H1 (cell line): ENCODE data around the gene MMP28. TPM values are rescaled to one million over a fixed set of nuclear protein-coding genes. Genes with fewer than 3 reads are reported as not detected.

ENCODE experiments used
- CTCF ChIA-PET: fragments of 300-600 bp; sonication (Branson Sonifier 250); formaldehyde crosslinking; loops from one replicate; lab custom pipeline; 2021; ENCODE audit not compliant: partially characterized antibody; lab: Charles Lee
- POLR2A ChIA-PET: fragments of 300-600 bp; sonication (Branson Sonifier 250); formaldehyde crosslinking; loops from one replicate; lab custom pipeline; 2021; ENCODE audit warnings: inconsistent platforms; ENCODE audit not compliant: partially characterized antibody; lab: Charles Lee
- DNase-seq, 2 experiments: peaks; one replicate each; pipeline versions ENCODE4 v3.0.0 to v3.0.0-alpha.2; 2010 to 2022; ENCODE audit warnings: low spot score in 2 of 2, low read depth in 1 of 2, mixed read lengths in 1 of 2
- FAIRE-seq: peaks from 2 replicates; lab custom pipeline; 2011; peaks lifted over from hg19 to GRCh38; lab: Jason Lieb, UNC
- H2AFZ ChIP-seq: 2 replicates; pipeline ENCODE4 v1.8.1; 2012; ENCODE audit warnings: low read length, inconsistent platforms
- H2AK5ac ChIP-seq: 2 replicates; pipeline ENCODE4 v1.6.1; 2013; ENCODE audit warnings: low read depth, low read length
- H2BK120ac ChIP-seq: replicated peaks from 2 replicates; pipeline ENCODE3; 2013; ENCODE audit warnings: low read depth, low read length, inconsistent platforms
- H2BK12ac ChIP-seq: 2 replicates; pipeline ENCODE4 v1.6.1; 2013; ENCODE audit warnings: low read depth, low read length
- H2BK15ac ChIP-seq: 2 replicates; pipeline ENCODE4 v1.6.1; 2013; ENCODE audit warnings: low read length
- H2BK20ac ChIP-seq: 2 replicates; pipeline ENCODE4 v1.6.1; 2013; ENCODE audit warnings: low read length
- H2BK5ac ChIP-seq: 2 replicates; pipeline ENCODE4 v1.6.1; 2013; ENCODE audit warnings: low read depth, low read length
- H3K14ac ChIP-seq: 2 replicates; pipeline ENCODE4 v1.6.1; 2013; ENCODE audit warnings: inconsistent platforms; ENCODE audit not compliant: insufficient read length
- H3K18ac ChIP-seq: 2 replicates; pipeline ENCODE4 v1.6.1; 2013; ENCODE audit warnings: low read length; ENCODE audit errors: extremely low read depth
- H3K23ac ChIP-seq: 2 replicates; pipeline ENCODE4 v1.6.1; 2013; ENCODE audit warnings: inconsistent platforms; ENCODE audit not compliant: insufficient read length
- H3K23me2 ChIP-seq: 2 replicates; pipeline ENCODE4 v1.6.1; 2013; ENCODE audit warnings: low read depth, low read length
- H3K27ac ChIP-seq: 2 replicates; pipeline ENCODE4 v1.6.1; 2011; ENCODE audit warnings: low read depth, low read length, inconsistent platforms
- H3K27me3 ChIP-seq, 4 experiments: replicated peaks in 1 of 4; 1 replicate in 1 of 4; 2 replicates in 3 of 4; pipeline versions ENCODE4 v1.6.1 to v1.8.1; 2011 to 2013; ENCODE audit warnings: low read length in 3 of 4, mild to moderate bottlenecking in 3 of 4, inconsistent platforms in 2 of 4, mixed read lengths in 2 of 4, moderate library complexity in 1 of 4; ENCODE audit not compliant: control insufficient read depth in 3 of 4, insufficient read depth in 3 of 4; ENCODE audit errors: extremely low read depth in 1 of 4
- H3K36me3 ChIP-seq, 4 experiments: 2 replicates each; pipeline versions ENCODE4 v1.6.1 to v1.8.1; 2011 to 2013; ENCODE audit warnings: mild to moderate bottlenecking in 4 of 4, low read length in 3 of 4, moderate library complexity in 2 of 4, control low read depth in 1 of 4, inconsistent platforms in 1 of 4; ENCODE audit not compliant: insufficient read depth in 4 of 4, control insufficient read depth in 2 of 4
- H3K4ac ChIP-seq: replicated peaks from 2 replicates; pipeline ENCODE3; 2013; ENCODE audit warnings: low read length, low read depth, mixed read lengths, inconsistent platforms; ENCODE audit not compliant: insufficient read length
- H3K4me1 ChIP-seq, 4 experiments: replicated peaks in 1 of 4; 1 replicate in 1 of 4; 2 replicates in 3 of 4; pipeline versions ENCODE4 v1.6.1 to v1.8.1; 2011 to 2013; ENCODE audit warnings: low read length in 3 of 4, inconsistent platforms in 2 of 4, mixed read lengths in 1 of 4; ENCODE audit not compliant: insufficient read depth in 4 of 4, control insufficient read depth in 3 of 4
- H3K4me2 ChIP-seq, 2 experiments: 2 replicates each; pipeline versions ENCODE4 v1.6.1 to v1.8.1; 2011 to 2013; ENCODE audit warnings: low read depth in 2 of 2, low read length in 2 of 2, control low read depth in 1 of 2, inconsistent platforms in 1 of 2, mild to moderate bottlenecking in 1 of 2; ENCODE audit not compliant: insufficient read depth in 1 of 2
- H3K4me3 ChIP-seq, 4 experiments: fragments of 200-600, 300-600 bp in 1 of 4; sonication (generic), shearing (Covaris generic), sonication (Bioruptor Twin) in 1 of 4; 2 replicates each; pipeline versions ENCODE4 v1.5.1 to v1.8.1; 2011 to 2016; ENCODE audit warnings: low read length in 4 of 4, low read depth in 3 of 4, control low read depth in 2 of 4, inconsistent platforms in 2 of 4, mild to moderate bottlenecking in 2 of 4, mixed read lengths in 1 of 4, moderate library complexity in 1 of 4; ENCODE audit not compliant: insufficient read depth in 2 of 4; ENCODE audit errors: extremely low read depth in 1 of 4
- H3K56ac ChIP-seq: replicated peaks from 2 replicates; pipeline ENCODE3; 2013; ENCODE audit warnings: low read depth, mild to moderate bottlenecking, mixed read lengths, low read length, inconsistent platforms; ENCODE audit not compliant: insufficient read length
- H3K79me1 ChIP-seq: 2 replicates; pipeline ENCODE4 v1.6.1; 2013; ENCODE audit warnings: low read depth, low read length, control low read depth
- H3K79me2 ChIP-seq, 2 experiments: 2 replicates each; pipeline versions ENCODE4 v1.6.1 to v1.8.1; 2012 to 2013; ENCODE audit warnings: low read length in 2 of 2, mild to moderate bottlenecking in 2 of 2, inconsistent platforms in 1 of 2; ENCODE audit not compliant: insufficient read depth in 2 of 2, control insufficient read depth in 1 of 2
- H3K9ac ChIP-seq, 4 experiments: replicated peaks in 1 of 4; 1 replicate in 1 of 4; 2 replicates in 3 of 4; pipeline versions ENCODE4 v1.6.1 to v1.8.1; 2011 to 2013; ENCODE audit warnings: low read depth in 3 of 4, low read length in 3 of 4, control low read depth in 2 of 4, mild to moderate bottlenecking in 2 of 4, moderate library complexity in 2 of 4, inconsistent platforms in 1 of 4; ENCODE audit errors: extremely low read depth in 1 of 4
- H3K9me3 ChIP-seq, 2 experiments: 2 replicates each; pipeline versions ENCODE4 v1.6.1 to v1.8.1; 2012 to 2013; ENCODE audit warnings: mild to moderate bottlenecking in 2 of 2, moderate library complexity in 2 of 2, control low read depth in 1 of 2, inconsistent platforms in 1 of 2, low read depth in 1 of 2, low read length in 1 of 2, mixed read lengths in 1 of 2; ENCODE audit not compliant: insufficient read depth in 2 of 2
- H4K20me1 ChIP-seq, 2 experiments: replicated peaks in 1 of 2; 2 replicates each; pipeline versions ENCODE3 to v1.8.1; 2011 to 2013; ENCODE audit warnings: inconsistent platforms in 2 of 2, low read length in 2 of 2, mild to moderate bottlenecking in 1 of 2; ENCODE audit not compliant: insufficient read depth in 2 of 2, control insufficient read depth in 1 of 2
- H4K5ac ChIP-seq: 2 replicates; pipeline ENCODE4 v1.6.1; 2013; ENCODE audit warnings: low read length, low read depth, mixed read lengths, inconsistent platforms; ENCODE audit not compliant: insufficient read length
- H4K8ac ChIP-seq: 2 replicates; pipeline ENCODE4 v1.8.0; 2013; ENCODE audit warnings: mild to moderate bottlenecking, moderate library complexity, low read length, inconsistent platforms; ENCODE audit not compliant: insufficient read depth; ENCODE audit errors: extremely low read depth
- H4K91ac ChIP-seq: replicated peaks from 2 replicates; pipeline ENCODE3; 2013; ENCODE audit warnings: low read length, mixed read lengths, inconsistent platforms; ENCODE audit not compliant: insufficient read length
- CHD1 ChIP-seq: IDR thresholded peaks from 2 replicates; pipeline ENCODE4 v1.6.1; 2012; ENCODE audit warnings: low read depth, low read length, improper control_type of control experiment
- FOSL1 ChIP-seq: IDR thresholded peaks from 2 replicates; pipeline ENCODE4 v1.6.1; 2011; ENCODE audit warnings: mild to moderate bottlenecking, low read depth, low read length, moderate library complexity; ENCODE audit not compliant: insufficient read depth
- POU5F1 ChIP-seq: IDR thresholded peaks from 2 replicates; pipeline ENCODE4 v1.6.1; 2011; ENCODE audit warnings: low read depth, mild to moderate bottlenecking, low read length, moderate library complexity
- RFX5 ChIP-seq: IDR thresholded peaks from 2 replicates; pipeline ENCODE4 v1.6.1; 2011; ENCODE audit warnings: low read depth, low read length, improper control_type of control experiment, borderline replicate concordance
- SRF ChIP-seq: IDR thresholded peaks from 2 replicates; pipeline ENCODE4 v1.6.1; 2011; ENCODE audit warnings: mild to moderate bottlenecking, low read depth, low read length, moderate library complexity
- SUZ12 ChIP-seq: fragments of 200-600 bp; sonication (generic); IDR thresholded peaks from 2 replicates; pipeline ENCODE4 v1.6.1; 2012; ENCODE audit warnings: mild to moderate bottlenecking, inconsistent platforms, low read length, moderate library complexity, mixed read lengths
- TAF1 ChIP-seq: IDR thresholded peaks from 2 replicates; pipeline ENCODE4 v1.6.1; 2011; ENCODE audit warnings: mild to moderate bottlenecking, low read depth, low read length
- TAF7 ChIP-seq: optimal IDR thresholded peaks from 2 replicates; pipeline ENCODE3; 2011; ENCODE audit warnings: low read depth, mild to moderate bottlenecking, inconsistent platforms, low read length, moderate library complexity, borderline replicate concordance
- ZNF274 ChIP-seq: IDR thresholded peaks from 2 replicates; pipeline ENCODE4 v1.7.0; 2012; ENCODE audit warnings: low read length, borderline replicate concordance; ENCODE audit errors: extremely low read depth
- WGBS, 2 experiments: shearing (Covaris generic) in 1 of 2; methylation state at CpG; one replicate each; pipeline versions ENCODE4 v1.1.6 to v1.1.7; 2013 to 2015; ENCODE audit warnings: low lambda C conversion rate in 2 of 2, mixed read lengths in 2 of 2, inconsistent platforms in 1 of 2, low coverage in 1 of 2, missing lambda C conversion rate in 1 of 2; ENCODE audit not compliant: insufficient replicate concordance in 2 of 2, insufficient coverage in 1 of 2, insufficient read length in 1 of 2; ENCODE audit errors: extremely low coverage in 1 of 2, missing lambda C conversion rate in 1 of 2; 5-methylcytosine and 5-hydroxymethylcytosine counted together
- polyA plus RNA-seq, 7 experiments: library from polyadenylated mRNA; depleted of rRNA in 3 of 7; stranded (reverse) in 5 of 7; unstranded in 2 of 7; fragments of >200 nt in 5 of 7; fragments of 200-250 nt in 2 of 7; gene quantifications; 1 replicate in 5 of 7; 2 replicates in 1 of 7; 4 replicates in 1 of 7; pipeline versions ENCODE4 v1.2.1 to v1.2.3, GENCODE V29; 2011 to 2013; ENCODE audit warnings: missing spikeins in 2 of 7, mixed read lengths in 2 of 7
- total RNA-seq: library from RNA; stranded (reverse); fragmentation: NEBNext Ultra II Directional; extraction: Animal tissue kit (Norgen Biotek cat#: 25700); gene quantifications from 2 replicates; pipeline ENCODE4 v1.2.1, GENCODE V29; 2021
- TF ChIP-seq, protein P1 (sequence below): IDR thresholded peaks from 2 replicates; pipeline ENCODE4 v1.6.1; 2012; ENCODE audit warnings: inconsistent platforms

Gene MMP28
- total and polyA plus RNA-seq, 2 of the 8 experiments (the other 6 are each of a cell fraction or from before 2014, with no cell fraction given): not detected

DNA sequence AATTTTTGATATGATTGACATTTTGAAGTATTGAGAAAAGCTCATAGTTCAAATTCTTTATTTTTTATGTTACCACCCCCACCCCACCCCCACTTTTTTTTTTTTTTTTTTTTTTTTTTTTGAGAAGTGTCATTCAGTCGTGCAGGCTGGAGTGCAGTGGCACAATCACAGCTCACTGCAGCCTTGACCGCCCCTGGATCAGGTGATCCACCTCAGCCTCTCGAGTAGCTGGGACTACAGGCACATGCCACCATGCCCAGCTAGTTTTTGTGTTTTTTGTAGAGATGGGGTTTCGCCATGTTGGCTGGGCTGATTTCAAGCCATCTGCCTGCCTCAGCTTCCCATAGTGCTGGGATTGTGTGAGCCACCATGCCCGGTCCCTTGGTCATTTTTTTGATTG is 21.3 kb upstream of the MMP28 start:
- Histone ChIP-seq H3K56ac (no peak overlapping the region), H2BK20ac (no peak overlapping the region)

More for the DNA sequence above, 21.3 kb upstream of the MMP28 start:
- no peak overlapping the region for H2AK5ac ChIP-seq
- TF ChIP-seq SUZ12 (no peak), SRF (no peak), CHD1 (no peak), TAF1 (no peak), TAF7 (no peak), POU5F1 (no peak), FOSL1 (no peak), ZNF274 (no peak), RFX5 (no peak)
- TF ChIP-seq, protein P1, sequence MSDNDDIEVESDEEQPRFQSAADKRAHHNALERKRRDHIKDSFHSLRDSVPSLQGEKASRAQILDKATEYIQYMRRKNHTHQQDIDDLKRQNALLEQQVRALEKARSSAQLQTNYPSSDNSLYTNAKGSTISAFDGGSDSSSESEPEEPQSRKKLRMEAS: no peak
- TF ChIP-seq, all 59 proteins: peak for 0
- no peak overlapping the region for H3K27ac ChIP-seq
- no peak overlapping the region for H2BK5ac ChIP-seq
- ChIA-PET CTCF (interaction anchor here (0.6 to 3.8 kb wide), 7 partner anchors 12 to 225 kb away, joined by 3 to 21 read pairs (median 3); no protein-coding TSS in a partner anchor), POLR2A (interaction anchor here (0.6 to 1.3 kb wide), 5 partner anchors 9 to 237 kb away, joined by 3 to 4 read pairs (median 3); no protein-coding TSS in a partner anchor)
- H3K27me3 ChIP-seq: no peaks in the 10 kb centered on the region
- DNase-seq (no peak), FAIRE-seq (no peak)
- H3K79me2 ChIP-seq: peaks cover 20 to 95% of the 10 kb centered on the region in 2 experiments; a peak in 3 of 4 replicates
- no peak overlapping the region for H3K23ac ChIP-seq
- no peak overlapping the region for H4K5ac ChIP-seq
- H2AFZ ChIP-seq: no peak overlapping the region
- H3K14ac ChIP-seq: no peak overlapping the region
- H2BK12ac ChIP-seq: no peak overlapping the region
- H3K4ac ChIP-seq: no peak overlapping the region
- no peak overlapping the region for H3K4me2 ChIP-seq
- H3K36me3 ChIP-seq: peaks cover 12 to 58% (median 29%) of the 10 kb centered on the region in 4 experiments; a peak in 6 of 8 replicates
- H3K79me1 ChIP-seq: no peaks in the 10 kb centered on the region
- H3K4me1 ChIP-seq: peaks cover 0 to 2% (median 0%) of the 10 kb centered on the region in 4 experiments; a peak in 1 of 7 replicates
- no peak overlapping the region for H3K18ac ChIP-seq
- no peaks in the 10 kb centered on the region for H3K23me2 ChIP-seq
- peaks cover 13 to 16% of the 10 kb centered on the region in 2 experiments for H4K20me1 ChIP-seq
- no peaks in the 10 kb centered on the region for H3K9me3 ChIP-seq
- no peak overlapping the region for H2BK15ac ChIP-seq
- H4K8ac ChIP-seq: no peak overlapping the region
- no peak overlapping the region for H4K91ac ChIP-seq
- WGBS, 2 experiments: 88% methylated on average over 5 of the region's 5 CpGs; no CpG with 5 or more reads in 1 of the 2 experiments
- H3K4me3 ChIP-seq: no peak overlapping the region
- no peak overlapping the region for H2BK120ac ChIP-seq
- H3K9ac ChIP-seq: no peak overlapping the region
